Pons (tissue), 1 donor: ENCODE data around the gene SLC25A27.

Source experiments
- DNase-seq: peaks from one replicate; pipeline ENCODE4 v3.0.0-alpha.2; 2016; ENCODE audit warnings: low spot score

The SLC25A27 gene

DNA sequence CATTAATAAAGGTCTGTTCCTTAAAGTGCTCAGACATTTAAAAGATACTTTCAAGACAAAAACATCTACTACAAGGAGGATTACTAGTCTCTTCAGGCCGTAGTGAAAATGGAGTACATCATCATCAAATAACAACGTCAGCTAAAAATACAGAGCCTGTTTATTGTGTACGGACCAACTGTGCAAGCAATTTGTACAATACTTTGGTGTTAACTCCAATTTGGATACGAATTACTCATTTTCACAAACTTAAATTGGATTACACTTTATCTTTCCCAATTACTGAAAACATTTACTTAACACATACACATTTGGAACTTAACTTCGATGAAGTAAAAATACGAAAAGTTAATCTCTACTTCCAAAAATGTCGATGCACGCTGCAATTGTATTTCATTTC is 959 bp upstream of the SLC25A27 start:
- peak; percentile 18 for DNase-seq

DNA sequence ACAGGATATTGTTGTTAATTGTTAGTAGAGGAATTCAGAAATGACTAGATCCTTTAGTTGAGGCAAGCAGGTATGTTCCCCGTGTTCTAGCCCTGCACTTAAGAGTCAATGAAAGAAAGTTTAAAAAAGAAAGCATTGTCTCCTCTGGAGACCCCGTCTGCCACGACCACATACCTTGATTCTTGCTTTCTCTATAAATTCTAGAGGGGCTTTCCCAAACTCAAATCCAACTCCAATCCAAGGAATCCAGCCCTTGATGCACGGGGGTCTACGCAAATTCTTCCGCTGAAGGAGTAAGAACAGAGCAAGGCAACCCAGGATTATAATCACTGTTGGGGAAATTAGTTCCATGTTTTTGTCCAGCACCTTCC is 558 bp upstream of the SLC25A27 start:
- DNase-seq, result no peak

DNA sequence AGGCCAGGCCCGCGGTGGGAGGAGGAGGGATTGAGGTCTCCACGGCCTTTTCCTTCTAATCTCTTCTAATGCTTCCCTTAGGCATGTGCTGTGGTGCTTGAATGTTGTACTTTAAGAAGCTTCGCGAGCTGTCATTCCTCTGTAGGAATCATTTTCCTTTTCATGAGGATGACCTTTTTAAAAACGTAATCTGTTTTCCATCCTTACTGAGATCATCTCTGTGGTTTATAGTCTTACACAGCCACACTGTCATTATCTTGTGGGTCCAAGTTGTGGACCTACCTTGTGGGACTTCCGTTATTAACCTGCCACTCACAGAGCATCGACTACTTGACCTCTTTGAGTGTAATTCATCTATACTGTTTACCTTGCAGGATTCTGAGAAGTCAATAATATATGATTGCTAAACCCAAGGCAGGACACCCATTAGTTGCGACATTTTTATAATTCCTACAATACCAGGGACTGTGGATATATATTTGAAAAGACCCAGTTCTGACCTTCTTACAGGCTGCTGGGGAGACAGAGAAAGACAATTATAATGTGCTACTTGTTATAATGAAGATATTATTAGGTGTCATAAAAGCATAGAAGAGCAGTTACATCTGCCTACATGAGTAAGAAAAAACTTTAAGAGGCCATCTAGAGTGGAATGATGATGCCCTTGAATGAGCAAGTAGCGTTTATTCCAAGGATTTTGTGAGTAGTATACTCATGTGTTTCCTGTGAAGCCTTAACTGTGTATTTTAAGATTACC is 842 bp downstream of the SLC25A27 start:
- DNase-seq, result peak; percentile 44

DNA sequence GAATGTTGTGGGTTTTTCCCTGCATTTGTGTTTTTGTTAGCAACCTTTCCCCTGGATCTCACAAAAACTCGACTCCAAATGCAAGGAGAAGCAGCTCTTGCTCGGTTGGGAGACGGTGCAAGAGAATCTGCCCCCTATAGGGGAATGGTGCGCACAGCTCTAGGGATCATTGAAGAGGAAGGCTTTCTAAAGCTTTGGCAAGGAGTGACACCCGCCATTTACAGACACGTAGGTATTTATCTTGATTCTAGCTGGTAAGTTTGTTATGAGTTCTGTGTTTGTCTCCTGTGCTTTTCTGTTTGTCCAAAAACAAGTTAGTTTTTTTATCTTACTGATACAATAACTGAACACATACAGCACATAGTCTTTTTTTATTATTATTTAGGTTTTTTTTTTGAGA is 3.0 kb downstream of the SLC25A27 start:
- peak; percentile 28 for DNase-seq

DNA sequence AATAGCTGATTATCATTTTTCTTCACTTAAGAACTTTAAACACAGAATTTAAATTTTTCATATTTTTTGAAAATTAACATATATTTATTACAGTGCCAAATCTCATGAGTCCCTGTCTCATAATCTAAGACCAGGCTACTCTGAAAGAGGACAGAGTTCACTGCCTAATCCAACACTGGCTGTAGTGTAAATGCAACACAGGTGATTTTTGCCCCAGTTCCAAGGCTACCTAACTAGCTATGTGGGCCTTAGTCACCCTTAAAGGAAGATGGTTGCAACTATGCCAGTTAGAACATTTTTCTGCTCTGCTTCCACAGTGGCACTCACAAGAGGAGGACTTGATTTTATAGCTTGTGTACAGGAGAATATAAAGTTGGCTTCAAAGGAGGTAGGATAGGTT is 4.9 kb downstream of the SLC25A27 start:
- DNase-seq, result no peak

DNA sequence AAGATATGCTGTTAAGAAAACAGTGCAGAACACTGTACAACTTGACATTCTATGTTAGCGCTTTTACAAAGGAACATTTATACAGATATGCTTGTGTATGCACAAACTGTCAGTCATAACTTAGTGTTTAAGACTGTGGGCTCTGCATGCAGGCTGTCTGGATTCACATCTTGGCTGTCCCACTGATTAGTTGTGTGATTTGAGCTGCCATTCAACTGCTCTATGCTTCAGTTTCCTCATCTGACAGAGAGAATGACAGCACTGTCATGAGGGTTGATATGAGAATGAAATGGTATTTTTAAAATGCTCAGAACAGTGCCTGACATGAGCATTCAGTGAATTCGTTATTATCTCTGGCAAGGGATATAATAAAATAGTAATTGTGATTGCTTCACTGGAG is 8.7 kb downstream of the SLC25A27 start:
- DNase-seq, result no peak

DNA sequence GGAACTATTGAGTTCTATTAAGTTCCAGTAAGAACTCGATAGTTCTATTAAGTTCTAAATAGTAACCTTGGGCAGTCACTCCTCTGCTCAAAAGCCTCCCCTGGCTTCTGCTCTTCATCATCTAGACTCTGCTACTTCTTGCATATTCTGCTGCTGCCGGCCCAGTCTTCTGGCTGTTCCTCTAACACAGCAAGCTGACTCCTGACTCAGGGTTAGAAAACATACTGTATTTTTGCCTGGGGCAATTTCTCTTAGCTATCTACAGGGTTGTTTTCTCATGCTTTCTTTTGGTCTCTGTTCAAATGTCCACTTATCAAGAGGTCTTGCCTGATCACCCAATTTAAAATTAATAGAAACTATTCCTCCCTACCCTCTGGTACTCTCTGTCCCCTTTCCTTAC is 14.6 kb downstream of the SLC25A27 start:
- DNase-seq, result no peak

DNA sequence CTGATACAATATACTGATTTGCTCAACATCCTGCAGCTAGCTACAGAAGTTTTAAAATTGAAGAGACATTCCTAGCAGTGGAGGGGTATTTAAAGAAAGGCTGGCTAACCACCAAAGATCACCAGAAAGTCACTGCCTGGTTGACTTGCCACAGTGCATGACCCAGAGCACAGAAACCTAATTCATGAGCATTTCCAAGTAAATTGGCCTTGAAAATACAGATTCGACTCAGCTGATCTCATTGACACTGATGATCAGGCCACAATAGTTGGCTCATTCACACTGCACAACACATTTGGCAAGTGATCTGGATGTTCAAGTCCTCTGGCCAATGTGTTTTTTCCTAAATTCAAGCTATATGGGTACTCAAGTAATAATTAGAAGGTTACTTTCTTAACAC is 21.6 kb downstream of the SLC25A27 start:
- DNase-seq, result peak; percentile 56

DNA sequence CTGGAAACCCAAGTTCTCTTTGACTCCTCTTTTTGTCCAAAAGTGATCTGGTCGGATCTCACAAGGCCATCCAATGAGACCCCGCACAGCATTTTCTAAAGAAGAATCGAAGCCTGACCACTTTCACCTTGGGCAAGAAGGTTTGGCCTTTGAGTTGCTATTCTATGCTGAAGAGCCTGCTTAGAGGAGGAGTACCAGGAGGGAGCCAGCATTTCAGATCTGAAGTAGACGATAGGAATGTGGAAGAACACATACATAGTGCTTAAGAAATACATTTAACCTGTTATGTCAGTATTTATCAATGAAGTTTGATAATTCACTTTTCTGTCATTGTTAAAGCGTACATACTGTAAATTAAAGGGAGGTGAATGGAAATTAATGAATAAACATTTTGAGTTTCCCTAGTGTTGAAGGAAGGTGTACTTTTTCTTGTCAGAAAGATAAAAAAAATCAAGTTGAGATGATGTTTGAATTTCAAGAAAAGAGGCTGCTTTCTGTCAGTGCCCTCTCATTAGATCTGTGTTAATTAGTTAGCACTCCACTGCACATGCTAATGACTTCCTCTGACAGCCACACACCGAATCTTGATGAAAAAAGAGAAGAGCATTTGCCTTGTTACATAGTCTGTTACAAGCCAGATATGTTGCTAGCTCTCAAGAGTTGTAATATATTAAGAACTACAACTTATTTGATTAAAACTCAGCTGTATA is 24.0 kb downstream of the SLC25A27 start:
- DNase-seq, result no peak

DNA sequence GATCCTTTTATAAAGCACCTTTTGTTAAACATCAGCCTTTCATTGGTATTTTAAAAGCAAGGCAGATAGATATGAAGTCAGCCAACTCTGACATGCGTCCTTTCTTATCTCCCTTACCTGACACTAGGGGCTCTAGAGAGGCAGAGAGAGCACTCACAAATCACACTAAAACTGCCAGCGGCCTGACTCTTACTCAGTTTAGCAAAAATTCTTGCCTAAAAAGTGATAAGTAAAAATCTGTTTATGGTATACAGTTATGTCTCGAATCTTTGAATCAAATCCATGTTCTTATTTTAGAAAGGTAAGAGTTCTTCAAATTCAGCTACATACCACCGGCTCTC is 24.5 kb downstream of the SLC25A27 start:
- DNase-seq, result no peak

DNA sequence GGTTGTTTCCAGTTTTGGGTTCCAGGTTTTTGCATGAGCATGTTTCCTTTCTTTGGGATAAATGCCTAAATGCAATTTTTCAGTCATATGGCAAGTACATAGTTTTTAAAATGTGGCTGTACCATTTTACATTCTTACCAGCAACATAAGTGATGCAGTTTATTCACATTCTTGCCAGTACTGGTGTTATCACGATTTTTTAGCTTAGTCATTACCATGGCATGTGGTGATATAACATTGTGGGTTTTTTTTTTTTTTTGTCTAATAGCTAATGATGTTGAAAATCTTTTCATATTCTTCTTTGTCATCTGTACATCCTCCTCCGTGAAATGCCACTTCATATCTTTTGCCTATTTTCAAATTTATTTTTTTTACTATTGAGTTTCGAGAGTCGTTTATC is 32.0 kb downstream of the SLC25A27 start:
- DNase-seq, result no peak

DNA sequence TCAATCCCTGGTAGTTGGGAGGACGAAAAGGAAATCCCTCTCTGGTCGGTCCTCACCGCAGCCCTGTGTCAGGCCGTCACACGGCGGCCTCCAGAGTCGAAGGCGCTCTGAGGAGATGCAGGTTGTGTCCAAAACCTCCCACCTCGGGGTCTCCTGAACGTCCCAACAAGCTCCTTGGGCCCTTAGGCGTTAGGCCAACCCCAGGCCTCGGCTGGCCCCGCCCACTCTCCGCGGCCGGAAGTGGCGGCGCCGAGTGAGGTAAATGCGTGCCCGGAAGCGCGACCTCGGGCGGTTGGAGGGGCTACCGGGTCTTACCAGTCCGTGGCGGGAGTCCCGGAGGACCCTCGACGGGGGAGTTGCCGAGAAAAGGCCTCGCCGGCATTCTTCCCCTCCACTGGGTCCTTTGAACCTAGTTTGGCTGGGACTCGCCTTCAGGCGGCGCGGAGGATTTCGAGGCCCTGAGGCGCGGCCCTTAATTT is 34.9 kb downstream of the SLC25A27 start, which contains the start of gene TDRD6:
TSS of gene TDRD6 (plus strand) at position 267 of the 479 bp plus-strand sequence. CDS start 244 bp downstream, outside the sequence.
- no peak for DNase-seq

DNA sequence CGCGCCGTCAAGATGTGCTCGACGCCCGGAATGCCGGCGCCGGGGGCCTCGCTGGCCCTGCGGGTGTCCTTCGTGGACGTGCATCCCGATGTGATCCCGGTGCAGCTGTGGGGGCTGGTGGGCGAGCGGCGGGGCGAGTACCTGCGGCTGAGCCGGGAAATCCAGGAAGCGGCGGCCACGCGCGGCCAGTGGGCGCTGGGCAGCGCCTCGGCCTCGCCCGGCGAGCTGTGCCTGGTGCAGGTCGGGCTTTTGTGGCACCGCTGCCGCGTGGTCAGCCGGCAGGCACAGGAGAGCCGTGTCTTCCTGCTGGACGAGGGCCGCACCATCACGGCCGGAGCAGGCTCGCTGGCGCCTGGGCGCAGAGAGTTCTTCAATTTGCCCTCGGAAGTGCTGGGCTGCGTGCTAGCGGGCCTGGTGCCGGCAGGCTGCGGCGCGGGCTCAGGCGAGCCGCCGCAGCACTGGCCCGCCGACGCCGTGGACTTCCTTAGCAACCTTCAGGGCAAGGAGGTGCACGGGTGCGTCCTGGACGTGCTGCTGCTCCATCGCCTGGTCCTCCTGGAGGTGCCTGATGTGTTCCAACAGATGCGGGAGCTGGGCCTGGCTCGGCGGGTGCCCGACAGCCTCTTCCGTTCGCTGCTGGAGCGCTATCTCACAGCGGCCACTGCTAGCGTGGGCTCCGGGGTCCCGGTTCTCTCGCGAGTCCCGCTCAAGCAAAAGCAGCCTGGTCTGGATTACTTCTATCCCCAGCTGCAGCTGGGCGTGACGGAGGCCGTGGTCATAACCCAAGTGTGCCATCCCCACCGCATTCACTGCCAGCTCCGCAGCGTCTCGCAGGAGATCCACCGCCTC is 35.6 kb downstream of the SLC25A27 start:
- no peak for DNase-seq

DNA sequence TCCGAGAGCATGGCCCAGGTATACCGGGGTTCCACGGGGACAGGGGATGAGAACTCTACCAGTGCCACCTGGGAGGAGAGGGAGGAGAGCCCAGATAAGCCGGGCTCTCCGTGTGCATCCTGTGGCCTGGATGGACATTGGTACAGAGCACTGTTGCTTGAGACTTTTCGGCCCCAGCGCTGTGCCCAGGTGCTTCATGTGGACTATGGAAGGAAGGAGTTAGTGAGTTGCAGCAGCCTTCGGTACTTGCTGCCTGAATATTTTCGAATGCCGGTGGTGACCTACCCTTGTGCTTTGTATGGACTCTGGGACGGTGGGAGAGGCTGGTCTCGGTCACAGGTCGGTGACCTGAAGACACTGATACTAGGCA is 36.2 kb downstream of the SLC25A27 start:
- no peak for DNase-seq

DNA sequence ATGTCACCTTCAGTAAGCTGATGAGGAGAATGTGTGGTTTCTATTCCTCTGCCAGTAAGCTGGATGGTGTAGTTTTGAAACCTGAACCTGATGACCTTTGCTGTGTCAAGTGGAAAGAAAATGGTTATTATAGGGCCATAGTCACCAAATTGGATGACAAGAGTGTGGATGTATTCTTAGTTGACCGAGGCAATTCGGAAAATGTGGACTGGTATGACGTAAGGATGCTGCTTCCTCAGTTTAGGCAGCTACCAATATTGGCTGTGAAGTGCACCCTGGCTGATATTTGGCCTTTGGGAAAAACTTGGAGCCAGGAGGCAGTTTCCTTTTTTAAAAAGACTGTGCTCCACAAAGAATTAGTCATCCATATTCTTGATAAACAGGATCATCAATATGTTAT is 36.9 kb downstream of the SLC25A27 start:
- DNase-seq, result no peak

DNA sequence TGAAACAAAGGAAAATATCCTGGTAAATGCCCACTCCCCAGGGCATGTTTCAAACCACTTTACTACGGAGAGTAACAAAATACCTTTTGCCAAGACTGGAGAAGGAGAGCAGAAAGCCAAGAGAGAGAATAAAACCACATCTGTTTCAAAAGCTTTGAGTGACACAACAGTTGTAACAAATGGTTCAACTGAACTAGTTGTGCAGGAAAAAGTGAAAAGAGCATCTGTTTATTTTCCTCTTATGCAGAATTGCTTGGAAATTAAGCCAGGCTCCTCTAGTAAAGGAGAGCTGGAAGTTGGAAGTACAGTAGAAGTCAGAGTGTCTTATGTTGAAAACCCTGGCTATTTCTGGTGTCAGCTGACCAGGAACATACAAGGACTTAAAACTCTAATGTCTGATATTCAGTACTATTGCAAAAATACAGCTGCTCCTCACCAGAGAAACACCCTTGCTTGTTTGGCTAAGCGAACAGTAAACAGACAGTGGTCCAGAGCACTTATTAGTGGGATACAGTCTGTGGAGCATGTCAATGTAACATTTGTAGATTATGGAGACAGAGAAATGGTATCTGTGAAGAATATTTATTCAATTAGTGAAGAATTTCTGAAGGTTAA is 37.5 kb downstream of the SLC25A27 start:
- DNase-seq, result no peak

DNA sequence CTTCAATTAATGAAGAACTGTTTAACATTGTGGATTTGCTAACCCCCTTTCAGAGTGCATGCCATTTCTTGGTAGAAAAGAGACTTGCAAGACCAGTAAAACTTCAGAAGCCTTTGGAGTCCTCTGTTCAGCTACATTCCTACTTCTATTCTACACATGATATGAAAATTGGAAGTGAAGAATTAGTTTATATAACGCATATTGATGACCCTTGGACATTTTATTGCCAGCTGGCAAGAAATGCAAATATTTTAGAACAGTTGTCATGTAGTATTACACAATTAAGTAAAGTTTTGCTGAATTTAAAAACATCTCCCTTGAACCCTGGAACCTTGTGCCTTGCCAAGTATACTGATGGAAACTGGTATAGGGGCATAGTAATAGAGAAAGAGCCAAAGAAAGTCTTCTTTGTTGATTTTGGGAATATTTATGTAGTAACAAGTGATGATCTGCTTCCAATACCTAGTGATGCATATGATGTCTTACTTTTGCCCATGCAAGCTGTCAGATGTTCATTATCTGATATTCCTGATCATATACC is 38.2 kb downstream of the SLC25A27 start:
- no peak for DNase-seq

DNA sequence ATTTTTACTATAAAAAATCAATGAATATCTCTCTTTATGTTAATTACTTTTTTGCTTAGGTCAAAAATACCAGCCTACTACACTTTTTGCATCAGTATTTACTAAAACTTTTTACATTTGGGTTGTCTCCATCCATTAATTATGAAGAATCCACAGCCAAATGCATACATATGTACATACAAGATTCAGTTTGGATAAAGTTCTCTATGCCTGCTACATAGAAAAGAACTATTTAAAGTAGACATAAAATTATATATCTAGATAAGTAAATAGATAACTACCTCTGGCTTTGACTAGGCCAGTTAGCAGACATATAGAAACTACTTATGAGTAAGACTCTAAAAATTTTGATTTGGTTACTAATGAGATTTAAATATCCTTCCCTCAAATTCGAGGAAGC is 47.2 kb downstream of the SLC25A27 start:
- no peak for DNase-seq

DNA sequence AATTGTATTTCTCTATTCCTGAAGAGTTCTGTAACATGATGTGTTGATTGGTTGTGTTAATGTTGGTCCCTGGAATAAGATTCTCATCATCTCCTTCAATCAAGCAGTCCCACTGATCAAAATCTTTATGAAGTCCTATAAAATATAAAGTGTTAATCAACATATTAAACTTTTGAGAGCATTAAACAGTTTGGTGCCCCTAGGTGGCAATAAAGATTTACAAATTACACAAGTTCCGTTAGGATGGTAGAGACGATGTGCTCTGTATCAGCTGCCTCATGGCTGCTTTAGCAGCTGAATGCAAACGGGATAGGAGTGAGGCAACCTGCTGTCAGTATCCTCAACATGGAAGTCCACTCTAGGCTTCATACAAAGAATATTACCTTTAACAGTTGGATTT is 51.8 kb downstream of the SLC25A27 start:
- DNase-seq, result peak; percentile 70

DNA sequence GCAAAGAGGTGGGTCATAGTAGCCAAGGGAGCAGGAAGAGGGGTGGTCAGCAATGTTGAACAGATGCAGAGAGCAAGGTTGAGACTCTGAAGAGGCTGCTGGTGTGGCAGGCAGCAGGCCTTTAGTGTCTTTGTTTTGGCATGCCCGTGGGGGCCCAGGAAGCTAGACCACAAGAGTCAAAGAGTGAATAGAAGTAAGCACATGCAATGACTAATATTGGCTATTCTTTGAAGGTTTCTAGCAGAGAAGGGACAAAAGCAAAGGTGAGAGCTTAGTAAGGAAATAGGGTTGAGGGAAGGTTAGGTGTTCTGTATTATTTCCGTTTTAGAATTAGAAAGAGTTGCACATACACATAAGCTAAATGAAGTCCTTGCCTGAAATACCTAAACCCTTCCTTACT is 53.7 kb downstream of the SLC25A27 start:
- no peak for DNase-seq

DNA sequence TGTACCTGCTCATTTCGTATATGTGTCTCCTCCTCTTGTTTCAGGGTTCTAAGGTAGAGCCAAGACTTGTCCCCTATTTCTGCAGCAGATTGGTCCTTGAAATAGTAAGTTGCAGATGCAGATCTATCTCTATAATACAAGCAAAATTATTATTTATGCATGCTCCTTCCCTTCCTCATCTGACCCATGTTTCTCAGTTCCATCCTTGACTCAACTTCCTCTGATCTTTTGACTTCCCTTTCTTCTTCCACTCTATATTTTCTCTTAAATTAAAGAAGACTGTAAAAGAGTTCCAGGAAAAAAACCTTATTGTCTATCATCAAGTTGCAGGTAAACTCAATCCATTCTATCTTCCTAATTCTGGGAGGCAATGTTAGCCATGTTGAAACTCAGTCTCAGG is 58.7 kb downstream of the SLC25A27 start:
- DNase-seq, result no peak

DNA sequence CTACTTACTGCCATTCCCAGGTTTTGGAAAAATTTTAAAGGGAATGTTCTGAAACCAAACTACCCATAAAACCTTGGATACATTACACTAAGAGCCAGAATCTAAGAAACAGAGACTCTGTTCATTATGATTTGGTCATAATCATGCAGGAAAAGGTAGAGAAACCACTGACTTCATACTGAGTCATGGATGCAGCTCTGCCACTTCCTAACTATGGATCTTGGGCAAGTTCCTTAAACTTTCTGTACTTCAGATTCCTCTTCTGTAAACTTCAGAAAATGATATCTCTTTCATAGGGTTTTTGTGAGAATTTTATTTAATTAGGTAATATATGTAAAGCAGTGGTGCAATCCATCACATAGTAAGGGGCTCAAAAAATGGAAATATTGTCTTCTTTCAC is 62.4 kb downstream of the SLC25A27 start:
- DNase-seq, result no peak
